H9 (cell line): ENCODE data around the gene SAP25. TPM values are rescaled to one million over a fixed set of nuclear protein-coding genes. Genes with fewer than 3 reads are reported as not detected.
A peak's percentile ranks its signal among the peaks of the same experiment; 100 is the strongest.

Source experiments
- DNase-seq: peaks from one replicate; pipeline ENCODE4 v3.0.0-alpha.2; 2017
- H2AFZ ChIP-seq: one replicate; pipeline ENCODE4 v1.6.1; 2013; ENCODE audit warnings: mild to moderate bottlenecking, low read length, control low read depth, moderate library complexity
- H2AK5ac ChIP-seq: 2 replicates; pipeline ENCODE4 v1.6.1; 2013; ENCODE audit warnings: low read length, control low read depth, mixed read lengths; ENCODE audit not compliant: insufficient read length
- H2BK120ac ChIP-seq: one replicate; pipeline ENCODE4 v1.6.1; 2013; ENCODE audit warnings: low read depth, mild to moderate bottlenecking, low read length, control low read depth, inconsistent platforms; ENCODE audit not compliant: poor library complexity, severe bottlenecking
- H2BK12ac ChIP-seq: 2 replicates; pipeline ENCODE4 v1.6.1; 2013; ENCODE audit warnings: low read length, control low read depth, mixed read lengths, low read depth; ENCODE audit not compliant: insufficient read length
- H2BK15ac ChIP-seq: 2 replicates; pipeline ENCODE4 v1.6.1; 2013; ENCODE audit warnings: low read depth, low read length, control low read depth
- H2BK20ac ChIP-seq: one replicate; pipeline ENCODE4 v1.6.1; 2013; ENCODE audit warnings: low read depth, mild to moderate bottlenecking, low read length, control low read depth, inconsistent platforms; ENCODE audit not compliant: poor library complexity, severe bottlenecking
- H2BK5ac ChIP-seq: 2 replicates; pipeline ENCODE4 v1.6.1; 2013; ENCODE audit warnings: low read length, control low read depth, mixed read lengths; ENCODE audit not compliant: insufficient read length
- H3K14ac ChIP-seq: 2 replicates; pipeline ENCODE4 v1.6.1; 2013; ENCODE audit warnings: low read length, control low read depth; ENCODE audit not compliant: insufficient read depth
- H3K18ac ChIP-seq: 2 replicates; pipeline ENCODE4 v1.6.1; 2013; ENCODE audit warnings: low read depth, mild to moderate bottlenecking, mixed read lengths, low read length, control low read depth; ENCODE audit not compliant: insufficient read length
- H3K23ac ChIP-seq: 2 replicates; pipeline ENCODE4 v1.6.1; 2013; ENCODE audit warnings: low read length, control low read depth, mixed read lengths, low read depth; ENCODE audit not compliant: insufficient read length
- H3K23me2 ChIP-seq: 2 replicates; pipeline ENCODE4 v1.6.1; 2013; ENCODE audit warnings: low read depth, mild to moderate bottlenecking, mixed read lengths, low read length, control low read depth; ENCODE audit not compliant: insufficient read length, poor library complexity, severe bottlenecking
- H3K27ac ChIP-seq: 2 replicates; pipeline ENCODE4 v1.5.1; 2013; ENCODE audit warnings: low read length, control low read depth, mixed read lengths, low read depth; ENCODE audit not compliant: insufficient read length
- H3K27me3 ChIP-seq: 2 replicates; pipeline ENCODE4 v1.6.1; 2013; ENCODE audit warnings: low read length, control low read depth, inconsistent platforms; ENCODE audit not compliant: insufficient read depth
- H3K4ac ChIP-seq: 2 replicates; pipeline ENCODE4 v1.6.1; 2013; ENCODE audit warnings: low read depth, mild to moderate bottlenecking, control low read depth, inconsistent platforms, low read length, moderate library complexity
- H3K4me1 ChIP-seq: 2 replicates; pipeline ENCODE4 v1.6.1; 2013; ENCODE audit warnings: low read length, control low read depth, inconsistent platforms; ENCODE audit not compliant: insufficient read depth
- H3K4me2 ChIP-seq: 2 replicates; pipeline ENCODE4 v1.6.1; 2013; ENCODE audit warnings: low read length, control low read depth, mixed read lengths; ENCODE audit not compliant: insufficient read length, insufficient read depth
- H3K56ac ChIP-seq: 2 replicates; pipeline ENCODE4 v1.6.1; 2013; ENCODE audit warnings: low read depth, mild to moderate bottlenecking, mixed read lengths, low read length, control low read depth; ENCODE audit not compliant: insufficient read length
- H3K79me1 ChIP-seq: 2 replicates; pipeline ENCODE4 v1.6.1; 2013; ENCODE audit warnings: low read depth, mild to moderate bottlenecking, moderate library complexity, low read length, control low read depth, inconsistent platforms; ENCODE audit not compliant: insufficient read depth, poor library complexity, severe bottlenecking
- H3K79me2 ChIP-seq: 2 replicates; pipeline ENCODE4 v1.6.1; 2013; ENCODE audit warnings: low read length, control low read depth, inconsistent platforms; ENCODE audit not compliant: insufficient read depth
- H3K9ac ChIP-seq: 2 replicates; pipeline ENCODE4 v1.6.1; 2013; ENCODE audit warnings: low read length, control low read depth, mixed read lengths; ENCODE audit not compliant: insufficient read length; ENCODE audit errors: extremely low read depth
- H3K9me3 ChIP-seq: one replicate; pipeline ENCODE4 v1.6.1; 2013; ENCODE audit warnings: low read depth, low read length, inconsistent platforms; ENCODE audit not compliant: control insufficient read depth
- H3T11ph ChIP-seq: one replicate; pipeline ENCODE4 v1.6.1; 2013; ENCODE audit warnings: mild to moderate bottlenecking, low read length, control low read depth, inconsistent platforms
- H4K20me1 ChIP-seq: one replicate; pipeline ENCODE4 v1.6.1; 2013; ENCODE audit not compliant: control insufficient read depth, insufficient read length, insufficient read depth
- H4K5ac ChIP-seq: 2 replicates; pipeline ENCODE4 v1.6.1; 2013; ENCODE audit warnings: low read depth, mild to moderate bottlenecking, mixed read lengths, low read length, control low read depth; ENCODE audit not compliant: insufficient read length
- H4K8ac ChIP-seq: replicated peaks from 2 replicates; pipeline ENCODE4 v1.6.1; 2013; ENCODE audit warnings: low read length, control low read depth, mixed read lengths, low read depth; ENCODE audit not compliant: insufficient read length
- H4K91ac ChIP-seq: 2 replicates; pipeline ENCODE4 v1.6.1; 2013; ENCODE audit warnings: low read depth, mild to moderate bottlenecking, moderate library complexity, mixed read lengths, low read length, control low read depth; ENCODE audit not compliant: insufficient read length
- H3K27ac Mint-ChIP-seq, 3 experiments: 2 replicates in 2 of 3; 3 replicates in 1 of 3; pipeline ENCODE4 v1.8.0; 2020 to 2021; ENCODE audit warnings: mixed read lengths in 3 of 3, mild to moderate bottlenecking in 1 of 3, moderate library complexity in 1 of 3
- H3K27me3 Mint-ChIP-seq: 2 replicates; pipeline ENCODE4 v1.8.0; 2021; ENCODE audit warnings: low read depth, mild to moderate bottlenecking, moderate library complexity, mixed read lengths
- H3K36me3 Mint-ChIP-seq, 3 experiments: 2 replicates in 2 of 3; 3 replicates in 1 of 3; pipeline ENCODE4 v1.8.0; 2020 to 2021; ENCODE audit warnings: low read depth in 3 of 3, mixed read lengths in 3 of 3; ENCODE audit not compliant: insufficient read depth in 1 of 3
- H3K4me1 Mint-ChIP-seq, 2 experiments: 2 replicates each; pipeline ENCODE4 v1.8.0; 2020; ENCODE audit warnings: mixed read lengths in 2 of 2
- H3K4me3 Mint-ChIP-seq, 2 experiments: 2 replicates in 1 of 2; 3 replicates in 1 of 2; pipeline ENCODE4 v1.8.0; 2020 to 2021; ENCODE audit warnings: mild to moderate bottlenecking in 2 of 2, mixed read lengths in 2 of 2, moderate library complexity in 1 of 2
- H3K9me3 Mint-ChIP-seq, 2 experiments: 2 replicates in 1 of 2; 3 replicates in 1 of 2; pipeline ENCODE4 v1.8.0; 2020; ENCODE audit warnings: mild to moderate bottlenecking in 2 of 2, mixed read lengths in 2 of 2, moderate library complexity in 1 of 2
- CTCF ChIP-seq: fragments of 200-600 bp; sonication (generic); conservative IDR thresholded peaks from 3 replicates; pipeline ENCODE4 v1.8.0; 2021; ENCODE audit warnings: antibody characterized with exemption, mild to moderate bottlenecking
- WGBS: extraction: QIAGEN DNeasy Blood & Tissue Kit; methylation state at CpG from one replicate; pipeline ENCODE4 v1.1.7; 2013; ENCODE audit warnings: missing lambda C conversion rate, low lambda C conversion rate, mixed read lengths; ENCODE audit not compliant: insufficient read length; ENCODE audit errors: extremely low coverage; 5-methylcytosine and 5-hydroxymethylcytosine counted together
- total RNA-seq: library from RNA; stranded (reverse); gene quantifications from 2 replicates; pipeline ENCODE4 v1.2.1, GENCODE V29; 2021

SAP25 gene
- total RNA-seq, 1 experiment from 2014 or later = 4.2 TPM

GRCh38 chr7:100546926-100547800 is 26.5 kb downstream of the SAP25 start:
- H3K27ac Mint-ChIP-seq = peak overlapping the region in 1 of 3 experiments; percentile 62; a peak in 2 of 7 replicates
- H3K27me3 Mint-ChIP-seq = no peaks in the 10 kb centered on the region
- no peak overlapping the region for H3K4me3 Mint-ChIP-seq
- H3K27me3 ChIP-seq = no peaks in the 10 kb centered on the region
- H3K23ac ChIP-seq = no peak overlapping the region
- no peaks in the 10 kb centered on the region for H4K20me1 ChIP-seq
- H2AK5ac ChIP-seq = no peak overlapping the region
- TF ChIP-seq CTCF = no peak
- H3K27ac ChIP-seq = no peak overlapping the region
- no peak overlapping the region for H2BK20ac ChIP-seq
- peaks cover 56 to 57% of the 10 kb centered on the region in 2 experiments for H3K4me1 Mint-ChIP-seq
- no peak overlapping the region for H4K8ac ChIP-seq
- H2BK12ac ChIP-seq = no peak overlapping the region
- H3K18ac ChIP-seq = no peak overlapping the region
- H2BK120ac ChIP-seq = no peak overlapping the region
- H3K4me2 ChIP-seq = no peak overlapping the region
- H2BK15ac ChIP-seq = no peak overlapping the region
- H3K4ac ChIP-seq = no peak overlapping the region
- no peak overlapping the region for H4K91ac ChIP-seq
- H3K23me2 ChIP-seq = no peaks in the 10 kb centered on the region
- H4K5ac ChIP-seq = no peak overlapping the region
- no CpG with 5 or more reads among the region's 9 CpGs for WGBS
- DNase-seq = no peak
- H3K56ac ChIP-seq = no peak overlapping the region
- no peaks in the 10 kb centered on the region for H3K79me1 ChIP-seq
- no peak overlapping the region for H3K9ac ChIP-seq
- peaks cover 2 to 9% (median 8%) of the 10 kb centered on the region in 3 experiments for H3K36me3 Mint-ChIP-seq
- H3K79me2 ChIP-seq = no peaks in the 10 kb centered on the region
- no peaks in the 10 kb centered on the region for H3K9me3 ChIP-seq
- H3K14ac ChIP-seq = no peak overlapping the region
- no peak overlapping the region for H2BK5ac ChIP-seq
- H2AFZ ChIP-seq = no peak overlapping the region
- no peak overlapping the region for H3T11ph ChIP-seq
- H3K9me3 Mint-ChIP-seq = no peaks in the 10 kb centered on the region; a peak in 1 of 5 replicates
- peaks cover 19% of the 10 kb centered on the region for H3K4me1 ChIP-seq
